Right renal cortex interstitium (tissue), 3 donors: ENCODE results near the gene OFD1. TPM values are rescaled to one million over a fixed set of nuclear protein-coding genes. Genes with fewer than 3 reads are reported as not detected.

Experiments
- DNase-seq, 3 donors: peaks; one replicate each; pipeline ENCODE4 v3.0.0-alpha.2; 2013; ENCODE audit warnings: low read depth in 3 of 3, low spot score in 2 of 3
- polyA plus RNA-seq, 3 donors: library from polyadenylated mRNA; unstranded; fragments of 120-200 nt; gene quantifications; one replicate each; pipeline ENCODE4 v1.2.1, GENCODE V29; 2013; ENCODE audit not compliant: insufficient read length in 3 of 3

Gene OFD1, protein sequence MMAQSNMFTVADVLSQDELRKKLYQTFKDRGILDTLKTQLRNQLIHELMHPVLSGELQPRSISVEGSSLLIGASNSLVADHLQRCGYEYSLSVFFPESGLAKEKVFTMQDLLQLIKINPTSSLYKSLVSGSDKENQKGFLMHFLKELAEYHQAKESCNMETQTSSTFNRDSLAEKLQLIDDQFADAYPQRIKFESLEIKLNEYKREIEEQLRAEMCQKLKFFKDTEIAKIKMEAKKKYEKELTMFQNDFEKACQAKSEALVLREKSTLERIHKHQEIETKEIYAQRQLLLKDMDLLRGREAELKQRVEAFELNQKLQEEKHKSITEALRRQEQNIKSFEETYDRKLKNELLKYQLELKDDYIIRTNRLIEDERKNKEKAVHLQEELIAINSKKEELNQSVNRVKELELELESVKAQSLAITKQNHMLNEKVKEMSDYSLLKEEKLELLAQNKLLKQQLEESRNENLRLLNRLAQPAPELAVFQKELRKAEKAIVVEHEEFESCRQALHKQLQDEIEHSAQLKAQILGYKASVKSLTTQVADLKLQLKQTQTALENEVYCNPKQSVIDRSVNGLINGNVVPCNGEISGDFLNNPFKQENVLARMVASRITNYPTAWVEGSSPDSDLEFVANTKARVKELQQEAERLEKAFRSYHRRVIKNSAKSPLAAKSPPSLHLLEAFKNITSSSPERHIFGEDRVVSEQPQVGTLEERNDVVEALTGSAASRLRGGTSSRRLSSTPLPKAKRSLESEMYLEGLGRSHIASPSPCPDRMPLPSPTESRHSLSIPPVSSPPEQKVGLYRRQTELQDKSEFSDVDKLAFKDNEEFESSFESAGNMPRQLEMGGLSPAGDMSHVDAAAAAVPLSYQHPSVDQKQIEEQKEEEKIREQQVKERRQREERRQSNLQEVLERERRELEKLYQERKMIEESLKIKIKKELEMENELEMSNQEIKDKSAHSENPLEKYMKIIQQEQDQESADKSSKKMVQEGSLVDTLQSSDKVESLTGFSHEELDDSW
- polyA plus RNA-seq, result 10 to 100 TPM; 35.6 to 41.4 (median 35.8) TPM

DNA sequence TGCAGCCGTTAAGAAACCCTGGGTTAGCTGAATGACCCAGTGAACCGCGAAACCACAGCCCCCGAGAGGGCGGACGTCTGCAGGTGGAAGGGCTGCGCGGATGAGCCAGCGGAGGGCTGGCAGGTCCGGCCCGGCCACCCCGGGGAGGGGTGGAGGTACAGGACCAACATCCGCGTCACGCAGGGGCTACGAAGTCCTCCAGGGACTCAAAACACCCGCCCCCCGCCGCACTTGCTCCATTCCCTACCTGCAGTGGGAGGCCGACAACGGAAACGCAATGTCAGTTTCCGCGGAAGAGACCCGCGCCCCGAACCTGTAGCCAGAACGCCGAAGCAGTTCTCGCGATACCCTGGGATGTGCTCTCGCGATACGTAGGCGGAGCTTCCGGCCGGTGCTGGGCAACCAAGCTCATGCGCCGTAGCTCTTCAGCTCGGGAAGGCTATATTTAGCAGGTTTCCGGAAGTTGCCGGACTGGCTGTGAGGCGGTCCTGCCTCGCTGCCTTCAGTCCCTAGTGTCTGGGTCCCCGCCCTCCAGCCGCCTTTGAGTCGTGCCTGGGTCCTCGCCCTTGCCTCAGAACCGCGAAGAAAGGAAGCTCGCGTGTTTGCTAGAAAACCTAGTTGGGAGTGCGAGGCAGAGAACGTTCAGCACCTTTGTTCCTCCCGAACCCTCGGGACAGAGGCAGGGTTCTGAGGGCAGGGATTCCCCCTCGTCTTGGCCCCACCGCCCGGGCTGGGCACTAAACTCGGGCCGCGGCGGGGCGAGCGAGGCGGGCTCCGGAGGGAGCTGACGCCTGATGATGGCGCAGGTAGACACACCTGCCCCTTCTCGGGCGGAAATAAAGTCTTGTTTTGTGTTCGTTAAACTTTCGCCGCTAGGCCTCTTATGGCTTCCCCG lies at the start of gene OFD1, which contains the start of gene TRAPPC2:
Gene OFD1, plus strand, starts transcription at position 471 of the 895 bp plus-strand sequence. Its CDS starts 324 bp downstream, at position 795.
Gene TRAPPC2, minus strand, starts transcription at position 343 of the 895 bp plus-strand sequence. CDS start 14,657 bp downstream, outside the sequence.
- peak; percentile 73 to 78 (median 77) for DNase-seq

DNA sequence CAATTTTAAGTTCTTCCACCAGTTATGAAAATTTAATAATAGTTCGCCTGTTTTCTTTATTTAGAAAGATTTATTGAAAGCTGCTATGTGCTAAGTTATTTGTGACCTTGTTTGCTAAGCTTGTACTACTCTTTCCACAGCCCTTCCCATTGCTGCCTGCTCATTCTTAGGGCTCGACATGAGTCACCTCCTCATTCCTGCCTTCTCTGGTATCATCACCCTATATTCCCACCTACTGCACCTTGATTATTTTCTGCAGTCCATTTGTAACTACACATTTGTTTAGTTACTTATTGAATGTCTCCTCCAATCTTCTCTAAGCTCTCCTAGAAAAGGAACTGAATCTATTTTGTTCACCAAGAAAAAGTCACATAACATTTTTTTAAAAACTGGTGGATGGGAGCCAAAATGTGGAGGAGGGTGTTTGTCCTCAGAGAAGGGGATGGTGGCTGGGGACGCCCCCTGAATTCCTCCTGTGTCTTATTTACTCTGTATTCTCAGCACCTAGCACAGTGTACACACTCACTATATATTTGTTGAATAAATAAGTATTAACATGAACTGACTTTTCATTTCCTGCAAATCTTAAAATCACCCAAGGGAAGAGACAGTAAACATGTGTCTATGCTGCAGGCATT lies 49.3 kb upstream of the OFD1 start:
- DNase-seq, result no peak

DNA sequence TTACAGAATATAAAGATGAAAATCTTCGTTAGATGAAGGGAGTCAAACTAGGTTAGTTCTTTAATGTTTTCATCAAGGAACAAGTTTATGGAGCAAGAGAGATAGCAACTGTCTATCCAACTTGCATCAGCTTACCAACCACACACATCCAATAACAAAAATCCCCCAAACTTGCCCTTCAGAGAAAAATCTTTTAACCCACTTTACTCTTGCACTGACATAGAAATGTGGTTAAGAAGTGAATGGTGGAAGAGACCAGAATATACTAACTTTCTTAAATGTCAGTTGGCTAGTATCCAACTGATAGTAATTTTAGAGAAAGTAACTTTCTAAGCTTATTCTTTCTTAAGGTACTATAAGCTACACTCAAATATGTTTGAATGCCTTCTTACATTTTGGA lies 47.3 kb upstream of the OFD1 start:
- DNase-seq, result no peak

DNA sequence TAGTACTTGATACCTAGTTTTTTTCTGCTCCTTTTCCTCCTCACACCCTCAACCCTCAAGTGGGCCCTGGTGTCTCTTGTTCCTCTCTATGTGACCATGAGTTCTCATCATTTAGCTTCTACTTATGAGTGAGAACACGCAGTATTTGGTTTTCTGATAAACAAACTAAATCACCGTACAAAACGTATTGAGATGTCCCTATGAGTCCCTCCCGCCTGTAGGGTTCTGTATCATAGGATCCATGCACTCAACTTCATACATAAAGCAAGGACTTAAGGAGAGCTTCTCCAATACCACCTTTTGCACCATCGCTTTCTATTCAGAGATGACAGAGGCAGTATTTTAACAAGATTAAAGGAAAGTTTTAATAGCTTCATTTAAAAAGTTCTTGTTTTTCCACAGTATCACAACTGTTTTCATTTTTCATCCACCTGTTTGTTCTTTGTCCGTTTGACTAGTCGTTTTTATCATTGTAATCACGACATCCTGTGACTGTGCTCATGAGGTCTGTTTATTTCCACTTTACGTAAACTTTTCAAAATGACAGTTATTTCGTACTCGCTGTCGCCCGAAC lies 46.1 kb upstream of the OFD1 start:
- peak in 1 of 3 donors; percentile 10 for DNase-seq

DNA sequence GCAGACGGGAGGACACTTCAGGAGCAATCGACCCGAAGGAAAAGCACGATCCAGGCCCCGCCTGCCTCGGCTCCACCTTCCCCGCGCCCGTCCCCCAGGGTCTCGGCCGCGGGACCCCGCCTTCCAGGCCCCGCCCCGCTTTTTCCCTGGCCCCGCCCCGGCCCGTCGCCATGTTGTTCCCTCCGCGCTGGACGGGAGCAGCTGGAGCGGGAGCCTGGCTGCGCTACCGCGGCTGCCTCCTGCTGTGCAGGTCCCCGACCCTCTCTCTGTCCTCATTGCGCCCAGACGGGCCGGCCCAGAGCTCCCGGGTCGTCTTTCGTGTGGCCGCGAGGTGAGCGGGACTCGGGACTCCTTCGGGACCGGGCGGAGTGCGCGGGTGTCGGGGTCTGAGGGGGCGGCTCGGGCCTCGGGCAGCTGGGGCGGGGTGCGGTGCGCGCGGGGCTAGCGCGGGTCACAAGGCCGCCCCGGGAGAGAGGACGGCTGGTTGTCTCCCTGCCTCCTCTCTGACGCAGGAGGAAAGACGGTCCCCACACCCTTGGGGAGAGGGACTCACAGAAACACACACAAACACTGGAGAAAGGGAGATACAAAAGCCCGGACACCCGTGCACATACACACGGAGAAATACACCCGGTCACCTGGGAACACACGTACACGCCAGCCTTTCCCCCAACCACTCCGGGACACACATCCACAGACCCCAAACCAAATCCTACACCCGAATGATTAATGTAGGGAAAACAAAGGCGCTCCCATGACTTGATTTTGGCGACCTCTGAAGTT lies 45.4 kb upstream of the OFD1 start, which contains the start of gene RAB9A:
Gene RAB9A, plus strand, starts transcription at position 171 of the 783 bp plus-strand sequence. CDS start 19,619 bp downstream, outside the sequence.
- DNase-seq, result peak; percentile 25 to 55 (median 42)

DNA sequence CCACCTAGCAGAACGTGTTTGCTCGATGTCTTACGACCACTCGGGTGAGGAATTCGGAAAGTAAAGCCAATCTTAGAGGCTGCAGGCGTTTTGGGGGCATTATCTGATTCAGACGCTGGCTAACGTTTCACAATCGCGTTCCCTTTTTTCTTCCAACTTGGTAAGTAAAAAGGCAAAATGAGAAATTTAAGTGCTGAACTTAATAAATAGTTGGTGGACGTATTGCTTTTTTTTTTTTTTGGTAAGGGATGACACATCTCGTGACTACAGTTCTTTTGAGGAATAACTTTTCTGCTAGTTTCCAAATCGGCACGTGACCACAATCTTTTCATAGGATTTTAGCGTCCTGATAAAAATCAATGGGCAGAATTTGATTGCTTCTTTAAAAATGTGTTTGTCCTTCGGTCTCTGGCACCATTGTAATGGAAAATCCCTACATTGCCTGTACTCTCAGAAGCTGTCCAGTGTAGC lies 44.8 kb upstream of the OFD1 start:
- DNase-seq, result peak in 2 of 3 donors; percentile 13 to 27

DNA sequence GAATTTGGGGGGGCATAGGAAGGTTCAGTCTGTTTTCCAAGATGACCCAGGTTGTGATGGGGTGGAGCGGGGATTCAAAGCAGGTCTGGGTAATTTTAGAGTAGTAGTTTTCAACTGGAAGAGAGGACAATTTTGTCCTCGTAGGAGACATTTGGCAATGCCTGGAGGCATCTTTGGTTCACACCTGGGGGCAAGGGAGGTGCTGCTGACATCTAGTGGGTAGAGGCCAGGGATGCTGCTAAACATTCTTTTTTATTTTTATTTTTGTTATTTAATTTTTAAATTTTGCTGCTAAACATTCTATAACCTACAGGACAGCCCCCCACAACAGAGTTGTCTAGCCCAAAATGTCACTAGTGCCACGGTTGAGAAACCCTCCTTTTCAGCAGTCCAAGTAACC lies 43.7 kb upstream of the OFD1 start:
- DNase-seq, result no peak

DNA sequence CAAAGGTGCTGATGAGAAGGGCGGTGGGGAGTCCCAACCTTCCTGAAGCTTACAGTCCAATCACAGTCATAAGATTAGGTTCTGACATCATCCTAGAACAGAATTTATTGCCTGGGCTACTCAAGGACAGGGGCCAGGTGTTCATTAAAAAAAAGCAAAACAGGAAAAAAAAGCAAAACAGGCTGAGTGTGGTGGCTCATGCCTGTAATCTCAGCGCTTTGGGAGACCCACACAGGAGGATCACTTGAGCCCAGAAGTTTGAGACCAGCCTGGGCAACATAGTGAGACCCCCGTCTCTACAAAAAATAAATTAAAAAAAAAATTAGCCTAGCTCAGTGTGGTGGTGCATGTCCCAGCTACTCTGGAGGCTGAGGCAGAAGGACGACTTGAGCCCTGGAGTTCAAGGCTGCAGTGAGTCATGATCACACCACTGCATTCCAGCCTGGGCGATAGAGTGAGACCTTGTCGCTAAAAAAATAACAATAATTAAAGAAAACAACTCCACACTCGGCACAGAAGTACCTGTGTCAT lies 42.6 kb upstream of the OFD1 start:
- DNase-seq, result no peak

DNA sequence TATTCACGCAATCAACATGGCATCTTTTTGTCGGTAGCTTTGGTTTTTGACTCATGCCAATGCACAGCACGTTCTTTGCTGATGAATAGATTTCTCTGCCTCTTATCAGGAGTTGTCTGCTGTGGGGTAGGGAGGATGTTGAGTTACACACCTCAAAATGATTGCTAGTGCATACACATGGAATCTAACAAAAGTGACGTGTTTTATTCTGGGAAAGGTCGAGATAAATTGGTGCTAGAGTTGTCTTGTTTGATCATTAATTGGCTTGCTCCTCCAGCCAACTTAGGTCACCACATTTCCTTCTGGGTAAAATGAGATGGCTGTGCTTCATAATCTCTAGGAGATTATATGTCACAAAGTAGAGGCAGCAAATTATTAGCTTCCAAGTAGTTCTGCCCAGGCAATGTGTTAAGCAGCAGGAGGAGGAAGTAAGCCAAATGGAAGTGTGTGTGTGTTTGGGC lies 41.7 kb upstream of the OFD1 start:
- DNase-seq, result no peak

DNA sequence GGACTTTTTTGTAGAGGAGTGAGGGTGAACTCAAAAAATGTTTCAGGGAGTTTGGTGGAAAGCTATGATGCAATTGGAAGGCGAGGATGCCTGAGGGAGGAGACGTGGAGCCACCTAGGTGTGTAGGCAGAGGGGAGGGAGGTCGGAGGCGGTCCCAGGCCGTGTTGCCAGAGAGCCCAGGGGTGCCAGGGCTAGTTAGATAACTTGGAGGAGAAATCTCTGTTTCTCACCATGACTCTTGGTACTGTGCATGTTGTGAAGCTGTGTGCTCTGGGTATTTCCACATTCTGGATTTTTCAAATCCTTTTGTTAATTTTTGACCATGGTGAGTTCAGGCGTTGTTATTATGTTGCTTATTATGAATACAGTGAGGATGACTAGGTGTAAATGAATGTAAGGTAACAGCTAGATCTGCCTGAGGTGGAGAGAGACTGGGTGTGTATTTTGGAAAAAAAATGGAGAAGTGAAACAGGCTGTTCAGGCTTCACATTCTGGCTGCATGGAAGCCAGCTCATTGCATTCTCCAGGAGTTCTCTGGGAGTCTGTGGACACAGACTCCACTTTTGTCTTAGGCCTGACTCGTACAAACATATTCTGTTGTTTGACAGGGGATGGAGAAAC lies 41.1 kb upstream of the OFD1 start:
- DNase-seq, result no peak

DNA sequence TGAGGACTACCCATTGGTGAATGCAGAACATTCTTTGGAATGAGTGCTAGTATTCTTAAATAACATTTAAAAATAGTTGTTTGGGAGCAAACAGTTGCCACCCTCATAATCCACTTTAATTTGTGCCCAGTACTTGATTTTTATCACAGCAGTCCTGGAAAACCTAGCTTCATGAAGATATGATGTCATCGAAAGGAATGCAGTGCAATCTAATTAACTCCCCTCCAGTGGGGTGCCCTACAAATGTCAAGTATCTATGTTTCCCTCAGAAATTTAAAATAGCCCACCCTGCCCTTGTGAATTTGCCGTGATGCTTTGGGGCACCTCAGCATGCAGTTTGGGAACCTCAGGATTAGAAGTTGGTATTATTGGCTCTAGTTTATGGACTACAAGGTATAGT lies 40.2 kb upstream of the OFD1 start:
- no peak for DNase-seq

DNA sequence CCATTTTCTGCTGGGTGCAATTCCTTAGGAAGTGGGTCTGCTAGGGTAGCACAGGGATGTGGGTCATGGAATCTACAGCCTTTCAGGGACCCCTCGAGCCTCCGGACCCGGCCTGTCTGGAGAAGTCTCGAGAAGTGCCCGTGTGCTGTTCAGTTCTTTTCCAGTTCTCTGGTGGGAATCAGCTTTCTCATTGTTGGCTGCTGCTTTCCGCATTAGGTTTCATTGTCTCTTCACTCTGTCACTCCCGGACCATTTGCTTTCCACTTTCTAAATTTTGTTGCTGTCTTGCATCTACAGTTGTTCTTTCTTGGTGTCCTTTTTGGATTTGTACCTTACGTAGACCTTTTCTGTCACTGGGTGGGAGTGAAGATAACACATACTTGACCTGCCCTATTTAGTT lies 39.6 kb upstream of the OFD1 start:
- no peak for DNase-seq

DNA sequence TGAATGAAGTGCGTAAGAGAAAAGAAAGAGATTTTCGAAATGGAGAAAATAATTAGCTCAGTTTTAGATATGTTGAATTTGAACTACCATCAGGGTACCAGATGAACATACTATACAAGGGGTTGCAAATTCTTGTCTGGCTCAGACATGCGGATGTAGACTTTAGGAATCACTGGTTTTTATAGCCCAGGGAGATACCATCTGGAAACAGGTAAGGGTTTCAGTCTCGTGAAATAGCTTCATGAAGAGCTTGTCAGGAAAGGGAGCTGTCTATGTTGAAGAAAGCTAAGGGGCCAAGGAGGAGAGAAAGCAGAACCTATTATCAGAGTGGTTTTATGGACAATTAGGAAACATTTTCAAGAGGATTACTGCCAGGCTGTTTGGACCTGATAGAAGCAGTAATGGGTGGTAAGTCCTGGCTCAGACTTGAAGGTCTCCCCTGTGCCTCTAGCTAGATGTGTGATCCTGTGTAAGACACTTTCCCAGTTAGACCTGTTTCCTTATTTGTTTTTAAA lies 38.9 kb upstream of the OFD1 start:
- DNase-seq, result no peak

DNA sequence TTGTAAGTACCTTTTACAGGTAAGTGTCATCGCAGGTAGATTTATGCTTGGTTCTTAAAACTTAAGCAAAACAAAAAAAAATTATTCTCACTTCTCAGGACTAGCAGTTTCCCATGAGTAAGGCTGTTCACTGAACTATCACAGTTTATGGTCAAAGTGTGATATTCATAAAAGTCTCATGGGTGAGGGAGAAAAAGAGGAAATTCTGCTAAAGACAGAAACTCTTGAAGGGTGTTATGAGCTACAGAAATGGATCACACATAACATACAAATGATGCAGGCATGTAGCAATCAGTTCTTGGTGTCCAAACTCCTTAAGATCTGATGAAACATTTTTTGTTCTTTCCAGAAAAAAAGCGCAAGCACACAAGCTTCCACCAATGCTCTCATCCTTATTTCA lies 37.1 kb upstream of the OFD1 start:
- no peak for DNase-seq

DNA sequence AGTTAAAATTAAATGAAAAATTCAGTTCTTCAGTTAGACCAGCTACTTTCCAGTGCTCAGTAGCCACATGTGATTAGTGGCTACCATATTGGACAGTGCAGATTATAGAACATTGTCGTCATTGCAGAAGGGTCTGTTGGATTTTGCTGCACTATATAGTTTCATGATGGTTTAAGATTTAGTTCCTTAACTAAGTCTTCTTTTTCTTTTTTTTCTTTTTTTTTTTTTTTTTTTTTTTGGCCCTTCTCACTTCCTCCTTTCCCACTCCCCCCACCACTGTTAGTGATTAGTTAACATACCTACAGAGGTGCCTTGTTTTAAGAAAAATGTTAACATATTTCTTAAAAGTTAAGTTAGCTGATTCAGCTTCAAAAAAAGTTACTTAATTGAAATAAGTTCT lies 36.6 kb upstream of the OFD1 start:
- no peak for DNase-seq

DNA sequence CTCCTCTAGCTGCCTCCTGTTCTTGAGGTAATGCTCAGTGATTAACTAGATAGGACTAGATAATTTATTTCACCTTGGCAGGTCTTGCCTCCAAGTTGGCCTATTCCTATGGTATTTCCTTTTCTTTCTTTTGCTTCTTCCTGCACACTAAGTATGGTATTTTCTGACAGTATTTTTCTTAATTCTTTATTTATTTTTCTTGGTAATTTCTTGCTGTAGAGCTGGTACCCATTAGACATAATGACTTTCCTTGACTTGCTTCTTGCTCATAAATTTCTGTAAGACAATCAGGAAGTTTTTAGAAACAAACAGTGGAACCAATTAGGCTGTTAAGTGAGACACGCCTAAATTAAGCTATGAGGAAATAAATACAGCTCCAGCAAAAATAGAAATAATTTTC lies 36.1 kb upstream of the OFD1 start:
- no peak for DNase-seq

DNA sequence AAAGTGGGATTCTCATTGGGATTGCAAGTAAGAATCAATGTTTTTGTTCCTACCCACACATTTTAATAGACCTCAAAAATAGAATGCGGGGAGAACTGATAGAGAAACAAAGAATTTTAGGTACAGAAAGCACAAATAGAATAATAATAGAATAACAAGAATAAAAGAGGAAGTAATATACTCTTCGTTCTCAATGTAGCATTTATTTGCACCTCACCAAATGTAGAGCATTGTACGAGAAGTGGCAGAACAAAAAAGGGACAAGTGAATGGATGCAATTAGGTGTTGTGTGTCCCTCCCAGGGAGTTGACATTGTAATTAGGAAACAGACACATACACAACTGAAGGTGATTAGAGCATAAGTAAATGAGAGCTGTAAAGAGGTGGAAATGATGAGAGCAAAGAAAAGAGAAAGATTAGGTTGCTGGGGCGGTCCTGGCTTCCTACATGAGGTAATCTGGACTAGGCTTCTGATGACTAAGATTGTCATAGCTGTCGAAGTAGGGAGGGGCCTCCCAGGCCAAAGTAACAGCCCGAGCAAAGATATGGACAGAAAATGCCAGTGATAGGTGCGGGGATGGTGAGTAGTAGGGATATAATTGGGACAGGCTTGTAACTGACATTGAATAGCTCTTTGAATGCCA lies 35.2 kb upstream of the OFD1 start:
- DNase-seq, result no peak
